ENCODE results near the gene GAMT. TPM values are rescaled to one million over a fixed set of nuclear protein-coding genes. Genes with fewer than 3 reads are reported as not detected.

GAMT gene
- total and polyA plus RNA-seq, 2 donors (not counting 3 experiments of a cell fraction or from before 2014, with no cell fraction given), result 22.1 to 36.9 TPM

DNA sequence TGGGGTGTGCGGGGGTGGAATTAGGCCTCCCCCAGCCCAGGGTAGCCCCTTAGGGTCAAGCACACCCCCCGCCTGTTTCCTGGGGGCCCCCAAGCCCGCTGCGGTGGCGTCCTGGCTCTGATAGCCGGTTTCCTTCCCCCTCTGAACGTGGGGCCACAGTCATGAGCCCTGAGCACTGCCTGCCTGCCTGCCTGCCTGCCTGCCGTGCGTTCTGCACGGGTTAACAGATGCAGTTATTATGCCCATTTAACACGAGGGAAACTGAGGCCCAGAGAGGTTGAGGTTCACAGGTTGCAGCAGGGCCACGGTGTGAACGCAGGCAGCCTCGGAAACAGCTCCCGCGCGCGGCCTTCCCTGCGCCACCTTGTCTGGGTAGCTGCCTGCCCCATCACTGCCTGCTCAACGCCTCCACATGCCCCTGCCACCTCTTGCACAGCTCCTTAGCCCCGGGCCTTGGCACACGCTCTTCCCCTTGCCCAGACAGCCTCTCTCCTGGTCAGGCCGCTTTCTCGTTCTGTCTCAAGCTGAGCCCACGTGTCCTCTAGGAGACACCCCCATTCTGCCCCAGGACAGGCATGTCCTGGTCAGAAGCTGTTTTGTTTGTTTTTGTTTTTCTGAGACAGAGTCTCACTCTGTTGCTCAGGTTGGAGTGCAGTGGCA, 1.2 kb upstream of the GAMT start:
- H3K9me3 ChIP-seq (replicated peaks; ENCODE audit: control insufficient read depth, insufficient read depth, low read length), result no peaks in the 10 kb centered on the region
- no peaks in the 10 kb centered on the region for H4K20me1 ChIP-seq (replicated peaks; ENCODE audit: control insufficient read depth, extremely low read depth, insufficient read depth, low read length)
- POLR2A ChIA-PET, result no interaction called here
- dilution Hi-C loops (cut with MboI; ENCODE audit: extremely low pct_ligation_motif_present, low sequenced_read_pairs), result no loop called here
- H3K27ac ChIP-seq (ENCODE audit: insufficient read depth, low read depth, low read length), result no peak overlapping the region
- no peak overlapping the region for H3K4me3 ChIP-seq (replicated peaks in 1 of 3; ENCODE audit: insufficient read depth in 1 of 3, low read depth in 1 of 3, low read length in 3 of 3)
- intact Hi-C loops (cut with micrococcal nuclease), result loop anchor here (10.0 kb wide), 1 partner anchor 192 kb away; the partner anchor contains the start of gene MBD3
- no TSS peak for BruUV-seq (replicated peaks)
- H3K4me1 ChIP-seq (ENCODE audit: control insufficient read depth, extremely low read depth, insufficient read depth, low read length), result peaks cover 18% of the 10 kb centered on the region
- CTCF ChIA-PET, result interaction anchor here (1.1 to 1.4 kb wide), 3 partner anchors 10 to 87 kb away, joined by 3 to 5 read pairs (median 4); no protein-coding TSS in a partner anchor
- DNase-seq (ENCODE audit: low read depth, low spot score) (no peak), FAIRE-seq (no peak)
- no peaks in the 10 kb centered on the region for H3K9me1 ChIP-seq (replicated peaks; ENCODE audit: control insufficient read depth, extremely low read depth, insufficient read depth, low read length)
- no peaks in the 10 kb centered on the region for H3K79me2 ChIP-seq (ENCODE audit: control insufficient read depth, insufficient read depth, low read length)
- no peak overlapping the region for H3K9ac ChIP-seq (replicated peaks; ENCODE audit: extremely low read depth, insufficient read depth, low read length)
- H3K4me2 ChIP-seq (ENCODE audit: insufficient read depth, low read length), result no peak overlapping the region
- no peaks in the 10 kb centered on the region for H3K36me3 ChIP-seq (ENCODE audit: control insufficient read depth in 2 of 2, extremely low read depth in 1 of 2, insufficient read depth in 2 of 2, low read length in 2 of 2)
- H3K27me3 ChIP-seq (ENCODE audit: control insufficient read depth in 2 of 2, insufficient read depth in 2 of 2, low read length in 2 of 2), result no peaks in the 10 kb centered on the region
- no peak for TF ChIP-seq MAX (IDR thresholded peaks at IDR 0.05; ENCODE audit: insufficient read depth, insufficient read length)
- TF ChIP-seq FOS (IDR thresholded peaks at IDR 0.05; ENCODE audit: borderline replicate concordance, insufficient read depth, low read length), result no peak
- no peak for TF ChIP-seq POLR2AphosphoS5 (IDR thresholded peaks at IDR 0.05; ENCODE audit: insufficient read depth, low read depth, low read length)
- TF ChIP-seq, protein P1, sequence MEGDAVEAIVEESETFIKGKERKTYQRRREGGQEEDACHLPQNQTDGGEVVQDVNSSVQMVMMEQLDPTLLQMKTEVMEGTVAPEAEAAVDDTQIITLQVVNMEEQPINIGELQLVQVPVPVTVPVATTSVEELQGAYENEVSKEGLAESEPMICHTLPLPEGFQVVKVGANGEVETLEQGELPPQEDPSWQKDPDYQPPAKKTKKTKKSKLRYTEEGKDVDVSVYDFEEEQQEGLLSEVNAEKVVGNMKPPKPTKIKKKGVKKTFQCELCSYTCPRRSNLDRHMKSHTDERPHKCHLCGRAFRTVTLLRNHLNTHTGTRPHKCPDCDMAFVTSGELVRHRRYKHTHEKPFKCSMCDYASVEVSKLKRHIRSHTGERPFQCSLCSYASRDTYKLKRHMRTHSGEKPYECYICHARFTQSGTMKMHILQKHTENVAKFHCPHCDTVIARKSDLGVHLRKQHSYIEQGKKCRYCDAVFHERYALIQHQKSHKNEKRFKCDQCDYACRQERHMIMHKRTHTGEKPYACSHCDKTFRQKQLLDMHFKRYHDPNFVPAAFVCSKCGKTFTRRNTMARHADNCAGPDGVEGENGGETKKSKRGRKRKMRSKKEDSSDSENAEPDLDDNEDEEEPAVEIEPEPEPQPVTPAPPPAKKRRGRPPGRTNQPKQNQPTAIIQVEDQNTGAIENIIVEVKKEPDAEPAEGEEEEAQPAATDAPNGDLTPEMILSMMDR (IDR thresholded peaks at IDR 0.05; ENCODE audit: extremely low read depth in 1 of 2, insufficient read depth in 1 of 2, low read depth in 1 of 2, low read length in 2 of 2), result no peak
- no peak for TF ChIP-seq POLR2A (IDR thresholded peaks at IDR 0.05; ENCODE audit: low read depth, low read length)
- no peak for TF ChIP-seq GATA2 (IDR thresholded peaks at IDR 0.05; ENCODE audit: insufficient read depth, insufficient read length, low read depth, low read length)
- no peak for TF ChIP-seq EZH2 (IDR thresholded peaks at IDR 0.05; ENCODE audit: borderline replicate concordance, low read depth, low read length, severe bottlenecking)
- no peak for TF ChIP-seq JUN (IDR thresholded peaks at IDR 0.05; ENCODE audit: borderline replicate concordance, insufficient read depth, insufficient read length, low read depth)
- no peak for TF ChIP-seq MYC (IDR thresholded peaks at IDR 0.05; ENCODE audit: low read depth, low read length)
- no peak overlapping the region for H2AFZ ChIP-seq (ENCODE audit: low read depth, low read length)
